ENCODE measurements around the gene TP53BP2. TPM values are rescaled to one million over a fixed set of nuclear protein-coding genes. Genes with fewer than 3 reads are reported as not detected.

The TP53BP2 gene
- total RNA-seq, 2 experiments from 2014 or later = 21.1 to 21.7 TPM

DNA sequence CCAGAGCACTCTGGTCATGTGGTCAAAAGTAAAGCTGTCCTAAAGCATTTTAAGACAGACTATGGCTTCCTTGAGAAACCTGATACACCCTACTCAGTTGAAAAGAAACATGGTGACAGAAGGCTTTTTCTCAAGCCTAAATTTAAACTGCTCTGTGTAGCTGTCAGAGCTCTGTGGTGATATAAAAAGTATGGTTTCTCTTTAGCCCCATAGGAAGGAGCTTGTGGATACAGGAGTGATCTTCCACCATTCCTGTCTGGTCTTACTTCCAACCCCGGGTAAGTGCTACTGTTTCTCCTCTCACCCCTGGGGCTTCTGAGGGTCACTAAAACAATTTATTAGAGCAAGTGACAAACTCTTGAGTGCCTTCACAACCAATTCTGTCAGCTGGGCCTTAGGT is 8.5 kb downstream of the TP53BP2 start:
- H4K20me1 ChIP-seq (ENCODE audit: insufficient read depth, low read length) = peaks cover 42% of the 10 kb centered on the region
- H3K9me3 ChIP-seq (ENCODE audit: low read length) = no peaks in the 10 kb centered on the region
- TF ChIP-seq, protein P1, sequence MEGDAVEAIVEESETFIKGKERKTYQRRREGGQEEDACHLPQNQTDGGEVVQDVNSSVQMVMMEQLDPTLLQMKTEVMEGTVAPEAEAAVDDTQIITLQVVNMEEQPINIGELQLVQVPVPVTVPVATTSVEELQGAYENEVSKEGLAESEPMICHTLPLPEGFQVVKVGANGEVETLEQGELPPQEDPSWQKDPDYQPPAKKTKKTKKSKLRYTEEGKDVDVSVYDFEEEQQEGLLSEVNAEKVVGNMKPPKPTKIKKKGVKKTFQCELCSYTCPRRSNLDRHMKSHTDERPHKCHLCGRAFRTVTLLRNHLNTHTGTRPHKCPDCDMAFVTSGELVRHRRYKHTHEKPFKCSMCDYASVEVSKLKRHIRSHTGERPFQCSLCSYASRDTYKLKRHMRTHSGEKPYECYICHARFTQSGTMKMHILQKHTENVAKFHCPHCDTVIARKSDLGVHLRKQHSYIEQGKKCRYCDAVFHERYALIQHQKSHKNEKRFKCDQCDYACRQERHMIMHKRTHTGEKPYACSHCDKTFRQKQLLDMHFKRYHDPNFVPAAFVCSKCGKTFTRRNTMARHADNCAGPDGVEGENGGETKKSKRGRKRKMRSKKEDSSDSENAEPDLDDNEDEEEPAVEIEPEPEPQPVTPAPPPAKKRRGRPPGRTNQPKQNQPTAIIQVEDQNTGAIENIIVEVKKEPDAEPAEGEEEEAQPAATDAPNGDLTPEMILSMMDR (conservative IDR thresholded peaks at IDR 0.05; ENCODE audit: low read length) = no peak
- no peak for TF ChIP-seq EZH2phosphoT487 (IDR thresholded peaks at IDR 0.05; ENCODE audit: borderline replicate concordance, low read depth, low read length)
- no TSS peak for BruUV-seq (replicated peaks)
- POLR2A ChIA-PET = interaction anchor here (0.6 to 1.3 kb wide), 4 partner anchors 13 to 502 kb away, joined by 3 to 6 read pairs (median 4); no protein-coding TSS in a partner anchor
- peaks cover 55% of the 10 kb centered on the region for H3K79me2 ChIP-seq (ENCODE audit: insufficient read depth, low read depth, low read length)
- no peaks in the 10 kb centered on the region for H3K36me3 ChIP-seq (ENCODE audit: insufficient read depth, low read length)
- intact Hi-C loops (cut with micrococcal nuclease; ENCODE audit: unreplicated experiment) = no loop called here
- no peak overlapping the region for H3K4me2 ChIP-seq (ENCODE audit: low read length)
- no peaks in the 10 kb centered on the region for H3K9me2 ChIP-seq (ENCODE audit: insufficient read depth, low read length)
- no peak overlapping the region for H3K4me3 ChIP-seq (ENCODE audit: low read depth, low read length, poor library complexity, severe bottlenecking)
- peaks cover 13% of the 10 kb centered on the region for H3K4me1 ChIP-seq (ENCODE audit: insufficient read depth, low read length, poor library complexity, severe bottlenecking)
- no peak for DNase-seq (ENCODE audit: low spot score)
- H3K27ac ChIP-seq (ENCODE audit: low read depth, low read length, poor library complexity, severe bottlenecking) = no peak overlapping the region
- CTCF ChIA-PET (ENCODE audit: unreplicated experiment) = no interaction called here
- no peak overlapping the region for H2AFZ ChIP-seq (ENCODE audit: low read length)

DNA sequence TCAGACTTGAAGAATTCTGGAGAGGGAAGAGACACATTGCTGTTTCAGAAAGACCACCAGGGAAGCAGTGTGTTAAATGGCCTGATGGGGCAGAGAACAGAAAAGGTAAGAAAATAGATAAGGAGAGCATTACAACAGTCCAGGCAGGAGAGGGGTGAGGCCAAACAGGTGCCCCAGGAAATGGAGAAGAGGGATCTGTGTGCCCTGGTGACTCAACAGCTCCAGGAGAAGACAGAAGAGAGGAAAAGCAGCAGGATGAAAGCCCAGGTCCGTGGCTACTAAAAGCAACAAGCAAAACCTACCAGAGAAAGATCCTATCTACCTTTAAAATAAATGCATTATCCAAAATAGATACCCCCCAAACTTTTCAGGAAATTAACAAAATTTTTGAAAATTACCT is 9.2 kb downstream of the TP53BP2 start:
- ChIA-PET POLR2A (interaction anchor here (0.8 kb wide), 1 partner anchor 33 kb away, joined by 3 read pairs; no protein-coding TSS in a partner anchor), CTCF (ENCODE audit: unreplicated experiment) (no interaction called here)
- Histone ChIP-seq H3K4me1 (ENCODE audit: insufficient read depth, low read length, poor library complexity, severe bottlenecking) (peaks cover 19% of the 10 kb centered on the region), H3K27ac (ENCODE audit: low read depth, low read length, poor library complexity, severe bottlenecking) (no peak overlapping the region), H3K9me3 (ENCODE audit: low read length) (no peaks in the 10 kb centered on the region), H3K79me2 (ENCODE audit: insufficient read depth, low read depth, low read length) (peaks cover 51% of the 10 kb centered on the region), H2AFZ (ENCODE audit: low read length) (no peak overlapping the region), H3K4me3 (ENCODE audit: low read depth, low read length, poor library complexity, severe bottlenecking) (no peak overlapping the region), H3K36me3 (ENCODE audit: insufficient read depth, low read length) (no peaks in the 10 kb centered on the region), H4K20me1 (ENCODE audit: insufficient read depth, low read length) (peaks cover 45% of the 10 kb centered on the region), H3K4me2 (ENCODE audit: low read length) (no peak overlapping the region), H3K9me2 (ENCODE audit: insufficient read depth, low read length) (no peaks in the 10 kb centered on the region)
- TF ChIP-seq, protein P1 (conservative IDR thresholded peaks at IDR 0.05; ENCODE audit: low read length) = no peak
- no peak for TF ChIP-seq EZH2phosphoT487 (IDR thresholded peaks at IDR 0.05; ENCODE audit: borderline replicate concordance, low read depth, low read length)
- DNase-seq (ENCODE audit: low spot score) = no peak
- intact Hi-C loops (cut with micrococcal nuclease; ENCODE audit: unreplicated experiment) = no loop called here
- BruUV-seq (replicated peaks) = no TSS peak

DNA sequence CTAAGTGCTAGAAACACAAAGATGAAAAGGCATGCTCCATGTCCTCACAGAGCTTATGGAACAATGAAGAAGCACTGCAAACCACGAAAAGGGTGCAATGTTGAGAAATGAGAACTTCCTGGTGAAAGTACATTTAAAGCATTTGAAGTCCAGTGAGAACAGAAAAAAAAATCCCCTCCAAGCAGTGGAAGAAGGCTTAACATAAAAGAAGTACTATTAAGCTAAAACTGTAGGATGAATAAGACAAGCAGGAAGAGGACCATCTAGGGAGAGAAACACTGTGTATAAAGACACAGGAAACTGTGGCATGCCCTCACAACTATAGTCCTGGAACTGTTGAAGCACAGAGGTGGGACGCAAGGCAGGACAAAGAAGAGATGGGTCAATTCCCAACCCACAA is 10.0 kb downstream of the TP53BP2 start:
- H3K27ac ChIP-seq (ENCODE audit: low read depth, low read length, poor library complexity, severe bottlenecking) = no peak overlapping the region
- no peak for TF ChIP-seq EZH2phosphoT487 (IDR thresholded peaks at IDR 0.05; ENCODE audit: borderline replicate concordance, low read depth, low read length)
- TF ChIP-seq, protein P1 (conservative IDR thresholded peaks at IDR 0.05; ENCODE audit: low read length) = no peak
- H3K36me3 ChIP-seq (ENCODE audit: insufficient read depth, low read length) = no peaks in the 10 kb centered on the region
- no peak overlapping the region for H3K4me2 ChIP-seq (ENCODE audit: low read length)
- H4K20me1 ChIP-seq (ENCODE audit: insufficient read depth, low read length) = peaks cover 45% of the 10 kb centered on the region
- H3K79me2 ChIP-seq (ENCODE audit: insufficient read depth, low read depth, low read length) = peaks cover 42% of the 10 kb centered on the region
- ChIA-PET POLR2A (no interaction called here), CTCF (ENCODE audit: unreplicated experiment) (no interaction called here)
- H3K4me1 ChIP-seq (ENCODE audit: insufficient read depth, low read length, poor library complexity, severe bottlenecking) = peaks cover 19% of the 10 kb centered on the region
- H3K9me3 ChIP-seq (ENCODE audit: low read length) = no peaks in the 10 kb centered on the region
- H3K4me3 ChIP-seq (ENCODE audit: low read depth, low read length, poor library complexity, severe bottlenecking) = no peak overlapping the region
- H3K9me2 ChIP-seq (ENCODE audit: insufficient read depth, low read length) = no peaks in the 10 kb centered on the region
- intact Hi-C loops (cut with micrococcal nuclease; ENCODE audit: unreplicated experiment) = no loop called here
- H2AFZ ChIP-seq (ENCODE audit: low read length) = no peak overlapping the region
- BruUV-seq (replicated peaks) = no TSS peak
- DNase-seq (ENCODE audit: low spot score) = no peak

Measured in OCI-LY7 (cell line).